ENCODE data around the gene DMGDH. TPM values are rescaled to one million over a fixed set of nuclear protein-coding genes. Genes with fewer than 3 reads are reported as not detected.

The DMGDH gene
- total RNA-seq, 1 donor from 2014 or later = 3.1 TPM

- Histone ChIP-seq H3K27ac (ENCODE audit: low read depth, low read length) (no peak overlapping the region), H3K9ac (ENCODE audit: low read depth in 1 of 3, low read length in 3 of 3) (no peak overlapping the region), H3K36me3 (ENCODE audit: control insufficient read depth in 3 of 3, insufficient read depth in 3 of 3, low read length in 3 of 3) (no peaks in the 10 kb centered on the region), H3K4me1 (ENCODE audit: control insufficient read depth in 3 of 3, insufficient read depth in 3 of 3, low read length in 3 of 3) (no peaks in the 10 kb centered on the region), H3K9me3 (ENCODE audit: control insufficient read depth in 3 of 3, low read length in 3 of 3) (no peaks in the 10 kb centered on the region), H3K27me3 (ENCODE audit: control insufficient read depth in 3 of 3, insufficient read depth in 3 of 3, low read length in 3 of 3) (no peaks in the 10 kb centered on the region), H3K4me3 (ENCODE audit: low read length in 3 of 3) (no peak overlapping the region)
Measured at GRCh38 chr5:79036769-79037168, 32.7 kb downstream of the DMGDH start.

GRCh38 chr5:79035237-79035636 lies 34.2 kb downstream of the DMGDH start:
- H3K27ac ChIP-seq (ENCODE audit: low read depth, low read length) = no peak overlapping the region
- no peaks in the 10 kb centered on the region for H3K4me1 ChIP-seq (ENCODE audit: control insufficient read depth in 3 of 3, insufficient read depth in 3 of 3, low read length in 3 of 3)
- no peak overlapping the region for H3K9ac ChIP-seq (ENCODE audit: low read depth in 1 of 3, low read length in 3 of 3)
- H3K27me3 ChIP-seq (ENCODE audit: control insufficient read depth in 3 of 3, insufficient read depth in 3 of 3, low read length in 3 of 3) = no peaks in the 10 kb centered on the region
- H3K36me3 ChIP-seq (ENCODE audit: control insufficient read depth in 3 of 3, insufficient read depth in 3 of 3, low read length in 3 of 3) = no peaks in the 10 kb centered on the region
- H3K9me3 ChIP-seq (ENCODE audit: control insufficient read depth in 3 of 3, low read length in 3 of 3) = no peaks in the 10 kb centered on the region
- no peak overlapping the region for H3K4me3 ChIP-seq (ENCODE audit: low read length in 3 of 3)

GRCh38 chr5:79032782-79033181 lies 36.7 kb downstream of the DMGDH start:
- H3K27me3 ChIP-seq (ENCODE audit: control insufficient read depth in 3 of 3, insufficient read depth in 3 of 3, low read length in 3 of 3) = no peaks in the 10 kb centered on the region
- no peaks in the 10 kb centered on the region for H3K9me3 ChIP-seq (ENCODE audit: control insufficient read depth in 3 of 3, low read length in 3 of 3)
- H3K4me3 ChIP-seq (ENCODE audit: low read length in 3 of 3) = no peak overlapping the region

GRCh38 chr5:79032031-79032695 lies 37.3 kb downstream of the DMGDH start:
- no peaks in the 10 kb centered on the region for H3K36me3 ChIP-seq (ENCODE audit: control insufficient read depth in 3 of 3, insufficient read depth in 3 of 3, low read length in 3 of 3)
- no peaks in the 10 kb centered on the region for H3K4me1 ChIP-seq (ENCODE audit: control insufficient read depth in 3 of 3, insufficient read depth in 3 of 3, low read length in 3 of 3)
- H3K27ac ChIP-seq (ENCODE audit: low read depth, low read length) = no peak overlapping the region
- no peaks in the 10 kb centered on the region for H3K27me3 ChIP-seq (ENCODE audit: control insufficient read depth in 3 of 3, insufficient read depth in 3 of 3, low read length in 3 of 3)
- H3K4me3 ChIP-seq (ENCODE audit: low read length in 3 of 3) = no peak overlapping the region
- no peaks in the 10 kb centered on the region for H3K9me3 ChIP-seq (ENCODE audit: control insufficient read depth in 3 of 3, low read length in 3 of 3)
- no peak overlapping the region for H3K9ac ChIP-seq (ENCODE audit: low read depth in 1 of 3, low read length in 3 of 3)

More at GRCh38 chr5:79032782-79033181, 36.7 kb downstream of the DMGDH start:
- no peaks in the 10 kb centered on the region for H3K36me3 ChIP-seq (ENCODE audit: control insufficient read depth in 3 of 3, insufficient read depth in 3 of 3, low read length in 3 of 3)
- H3K27ac ChIP-seq (ENCODE audit: low read depth, low read length) = no peak overlapping the region
- H3K4me1 ChIP-seq (ENCODE audit: control insufficient read depth in 3 of 3, insufficient read depth in 3 of 3, low read length in 3 of 3) = no peaks in the 10 kb centered on the region
- no peak overlapping the region for H3K9ac ChIP-seq (ENCODE audit: low read depth in 1 of 3, low read length in 3 of 3)

- H3K9me3 ChIP-seq (ENCODE audit: control insufficient read depth in 3 of 3, low read length in 3 of 3) = no peaks in the 10 kb centered on the region
- H3K4me3 ChIP-seq (ENCODE audit: low read length in 3 of 3) = no peak overlapping the region
- no peaks in the 10 kb centered on the region for H3K4me1 ChIP-seq (ENCODE audit: control insufficient read depth in 3 of 3, insufficient read depth in 3 of 3, low read length in 3 of 3)
- H3K9ac ChIP-seq (ENCODE audit: low read depth in 1 of 3, low read length in 3 of 3) = no peak overlapping the region
- no peak overlapping the region for H3K27ac ChIP-seq (ENCODE audit: low read depth, low read length)
- no peaks in the 10 kb centered on the region for H3K36me3 ChIP-seq (ENCODE audit: control insufficient read depth in 3 of 3, insufficient read depth in 3 of 3, low read length in 3 of 3)
- no peaks in the 10 kb centered on the region for H3K27me3 ChIP-seq (ENCODE audit: control insufficient read depth in 3 of 3, insufficient read depth in 3 of 3, low read length in 3 of 3)
Measured at GRCh38 chr5:79031485-79031867, 38.0 kb downstream of the DMGDH start.

GRCh38 chr5:79030663-79031484 lies 38.6 kb downstream of the DMGDH start:
- Histone ChIP-seq H3K9me3 (ENCODE audit: control insufficient read depth in 3 of 3, low read length in 3 of 3) (no peaks in the 10 kb centered on the region), H3K4me1 (ENCODE audit: control insufficient read depth in 3 of 3, insufficient read depth in 3 of 3, low read length in 3 of 3) (no peaks in the 10 kb centered on the region), H3K9ac (ENCODE audit: low read depth in 1 of 3, low read length in 3 of 3) (no peak overlapping the region), H3K27ac (ENCODE audit: low read depth, low read length) (no peak overlapping the region), H3K27me3 (ENCODE audit: control insufficient read depth in 3 of 3, insufficient read depth in 3 of 3, low read length in 3 of 3) (no peaks in the 10 kb centered on the region), H3K4me3 (ENCODE audit: low read length in 3 of 3) (no peak overlapping the region), H3K36me3 (ENCODE audit: control insufficient read depth in 3 of 3, insufficient read depth in 3 of 3, low read length in 3 of 3) (no peaks in the 10 kb centered on the region)

GRCh38 chr5:79025054-79025472 lies 44.4 kb downstream of the DMGDH start:
- Histone ChIP-seq H3K27me3 (ENCODE audit: control insufficient read depth in 3 of 3, insufficient read depth in 3 of 3, low read length in 3 of 3) (no peaks in the 10 kb centered on the region), H3K27ac (ENCODE audit: low read depth, low read length) (no peak overlapping the region), H3K9ac (ENCODE audit: low read depth in 1 of 3, low read length in 3 of 3) (peak overlapping the region; percentile 58 to 76 (median 74)), H3K9me3 (ENCODE audit: control insufficient read depth in 3 of 3, low read length in 3 of 3) (no peaks in the 10 kb centered on the region), H3K4me1 (ENCODE audit: control insufficient read depth in 3 of 3, insufficient read depth in 3 of 3, low read length in 3 of 3) (peaks cover 0 to 4% (median 3%) of the 10 kb centered on the region in 3 donors), H3K36me3 (ENCODE audit: control insufficient read depth in 3 of 3, insufficient read depth in 3 of 3, low read length in 3 of 3) (no peaks in the 10 kb centered on the region), H3K4me3 (ENCODE audit: low read length in 3 of 3) (peak overlapping the region in 2 of 3 donors; percentile 67 to 69)

GRCh38 chr5:79023947-79024346 lies 45.5 kb downstream of the DMGDH start:
- H3K9me3 ChIP-seq (ENCODE audit: control insufficient read depth in 3 of 3, low read length in 3 of 3) = no peaks in the 10 kb centered on the region
- no peak overlapping the region for H3K27ac ChIP-seq (ENCODE audit: low read depth, low read length)
- H3K4me1 ChIP-seq (ENCODE audit: control insufficient read depth in 3 of 3, insufficient read depth in 3 of 3, low read length in 3 of 3) = peaks cover 0 to 4% (median 3%) of the 10 kb centered on the region in 3 donors
- H3K36me3 ChIP-seq (ENCODE audit: control insufficient read depth in 3 of 3, insufficient read depth in 3 of 3, low read length in 3 of 3) = no peaks in the 10 kb centered on the region
- H3K27me3 ChIP-seq (ENCODE audit: control insufficient read depth in 3 of 3, insufficient read depth in 3 of 3, low read length in 3 of 3) = no peaks in the 10 kb centered on the region
- no peak overlapping the region for H3K4me3 ChIP-seq (ENCODE audit: low read length in 3 of 3)
- no peak overlapping the region for H3K9ac ChIP-seq (ENCODE audit: low read depth in 1 of 3, low read length in 3 of 3)

GRCh38 chr5:79023348-79023747 lies 46.1 kb downstream of the DMGDH start:
- Histone ChIP-seq H3K27ac (ENCODE audit: low read depth, low read length) (no peak overlapping the region), H3K4me1 (ENCODE audit: control insufficient read depth in 3 of 3, insufficient read depth in 3 of 3, low read length in 3 of 3) (peaks cover 0 to 4% (median 3%) of the 10 kb centered on the region in 3 donors), H3K4me3 (ENCODE audit: low read length in 3 of 3) (no peak overlapping the region)

GRCh38 chr5:79022771-79023170 lies 46.7 kb downstream of the DMGDH start:
- Histone ChIP-seq H3K9me3 (ENCODE audit: control insufficient read depth in 3 of 3, low read length in 3 of 3) (no peaks in the 10 kb centered on the region), H3K4me1 (ENCODE audit: control insufficient read depth in 3 of 3, insufficient read depth in 3 of 3, low read length in 3 of 3) (peaks cover 0 to 4% (median 3%) of the 10 kb centered on the region in 3 donors), H3K27ac (ENCODE audit: low read depth, low read length) (no peak overlapping the region), H3K9ac (ENCODE audit: low read depth in 1 of 3, low read length in 3 of 3) (no peak overlapping the region), H3K27me3 (ENCODE audit: control insufficient read depth in 3 of 3, insufficient read depth in 3 of 3, low read length in 3 of 3) (no peaks in the 10 kb centered on the region), H3K36me3 (ENCODE audit: control insufficient read depth in 3 of 3, insufficient read depth in 3 of 3, low read length in 3 of 3) (no peaks in the 10 kb centered on the region), H3K4me3 (ENCODE audit: low read length in 3 of 3) (no peak overlapping the region)

More at GRCh38 chr5:79023348-79023747, 46.1 kb downstream of the DMGDH start:
- Histone ChIP-seq H3K9me3 (ENCODE audit: control insufficient read depth in 3 of 3, low read length in 3 of 3) (no peaks in the 10 kb centered on the region), H3K36me3 (ENCODE audit: control insufficient read depth in 3 of 3, insufficient read depth in 3 of 3, low read length in 3 of 3) (no peaks in the 10 kb centered on the region), H3K9ac (ENCODE audit: low read depth in 1 of 3, low read length in 3 of 3) (no peak overlapping the region), H3K27me3 (ENCODE audit: control insufficient read depth in 3 of 3, insufficient read depth in 3 of 3, low read length in 3 of 3) (no peaks in the 10 kb centered on the region)
